COLO668 (cell line): ENCODE results near the gene UNC13A.
A peak's percentile ranks its signal among the peaks of the same experiment; 100 is the strongest.

Experiments used
- DNase-seq: peaks from one replicate; lab custom pipeline; 2025; ENCODE audit not compliant: unreplicated experiment; lab: John Stamatoyannopoulos, UW

UNC13A gene

GRCh38 chr19:17706750-17707181 lies 18.6 kb upstream of the UNC13A start:
- DNase-seq, result peak; percentile 18

DNA sequence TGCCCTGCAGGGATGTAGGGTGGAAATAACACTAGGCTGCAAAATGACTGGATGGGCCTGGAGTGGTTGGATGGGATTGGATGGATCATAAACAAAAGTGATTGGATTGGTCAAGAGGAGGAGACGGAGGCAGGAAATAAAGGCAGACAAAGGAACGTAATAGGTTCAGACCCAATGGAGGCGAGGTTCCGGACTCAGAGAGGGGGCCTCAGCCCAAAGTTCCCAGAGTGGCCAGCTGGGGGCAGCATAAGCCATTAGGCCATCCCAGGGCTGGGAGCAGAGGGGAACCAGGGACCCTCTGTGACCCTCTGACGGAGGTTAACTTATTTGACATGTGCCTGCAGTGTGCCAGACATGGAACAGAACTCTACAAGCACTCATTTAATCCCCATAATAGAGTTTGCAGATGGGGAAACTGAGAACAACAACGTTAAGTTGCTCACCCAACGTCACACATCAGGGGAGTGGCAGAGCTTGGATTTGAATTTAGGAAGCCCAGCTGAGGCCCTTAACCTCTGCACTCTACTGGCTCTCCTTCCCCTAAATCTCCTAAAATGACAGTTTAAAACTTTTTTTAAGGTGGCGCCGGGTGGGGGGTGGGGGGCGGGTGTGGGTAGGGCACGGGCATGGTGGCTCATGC lies 15.8 kb upstream of the UNC13A start:
- peak; percentile 30 for DNase-seq

DNA sequence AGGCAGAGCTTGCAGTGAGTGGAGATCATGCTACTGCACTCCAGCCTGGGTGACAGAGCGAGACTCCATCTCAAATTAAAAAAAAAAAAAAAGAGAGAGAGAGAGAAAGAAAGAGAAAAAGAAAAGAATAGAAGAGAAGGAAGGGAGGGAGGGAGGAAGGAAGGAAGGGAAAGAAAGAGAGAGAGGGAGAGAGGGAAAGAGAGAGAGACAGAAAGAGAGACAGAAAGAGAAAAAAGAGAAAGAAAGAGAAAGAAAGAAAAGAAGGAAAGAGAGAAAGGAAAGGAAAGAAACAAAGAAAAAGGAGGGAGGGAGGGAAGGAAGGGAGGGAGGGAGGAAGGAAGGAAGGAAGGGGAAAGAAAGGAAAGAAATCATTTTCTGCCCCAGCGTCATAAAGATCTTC lies 7.0 kb upstream of the UNC13A start:
- no peak for DNase-seq

DNA sequence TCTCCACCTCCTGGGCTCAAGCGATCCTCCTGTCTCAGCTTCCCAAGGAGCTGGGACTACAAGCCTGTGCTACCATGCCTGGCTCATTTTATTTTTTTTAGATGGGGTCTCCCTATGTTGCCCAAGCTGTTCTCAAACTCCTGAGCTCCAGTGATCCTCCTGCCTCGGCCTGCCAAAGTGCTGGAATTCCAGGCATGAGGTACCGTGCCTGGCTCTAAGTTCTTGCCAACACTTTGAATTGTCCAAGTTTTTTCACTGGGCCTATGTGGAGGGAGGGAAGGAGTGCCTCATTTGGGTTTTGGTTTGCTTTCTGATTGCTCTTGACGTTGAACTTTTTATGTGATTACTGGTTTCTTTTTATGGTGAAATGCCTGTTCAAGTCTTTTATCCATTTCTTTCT lies 4.4 kb upstream of the UNC13A start:
- no peak for DNase-seq

DNA sequence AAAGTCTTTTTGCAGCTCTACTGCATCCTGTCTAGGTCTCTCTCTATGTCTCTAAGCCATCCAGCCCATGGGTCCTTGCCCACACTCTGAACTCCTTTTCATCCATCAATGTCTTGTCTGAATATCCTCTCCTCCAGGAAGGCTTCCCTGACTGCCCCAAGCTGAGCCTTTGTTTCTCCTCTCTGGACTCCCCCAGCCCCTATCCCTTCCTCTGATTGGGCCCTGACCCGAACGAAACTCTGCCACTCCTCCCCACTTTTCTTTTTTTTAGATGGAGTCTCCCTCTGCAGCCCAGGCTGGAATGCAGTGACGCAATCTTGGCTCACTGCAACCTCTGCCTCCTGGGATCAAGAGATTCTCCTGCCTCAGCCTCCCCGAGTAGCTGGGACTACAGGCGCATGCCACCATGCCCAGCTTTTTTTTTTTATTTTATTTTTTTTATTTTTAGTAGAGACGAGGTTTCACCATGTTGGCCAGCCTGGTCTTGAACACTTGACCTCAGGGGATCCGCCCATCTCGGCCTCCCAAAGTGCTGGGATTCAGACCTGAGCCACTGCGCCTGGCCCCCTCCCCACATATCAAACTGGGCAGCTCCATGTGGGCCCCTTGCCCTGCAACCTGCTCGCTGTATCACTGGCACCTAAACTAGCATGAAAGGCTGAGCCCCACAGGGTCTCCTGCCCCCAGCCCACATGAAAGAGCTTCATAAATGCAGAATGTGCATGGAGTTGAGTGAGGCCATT lies 870 bp upstream of the UNC13A start:
- DNase-seq, result no peak

DNA sequence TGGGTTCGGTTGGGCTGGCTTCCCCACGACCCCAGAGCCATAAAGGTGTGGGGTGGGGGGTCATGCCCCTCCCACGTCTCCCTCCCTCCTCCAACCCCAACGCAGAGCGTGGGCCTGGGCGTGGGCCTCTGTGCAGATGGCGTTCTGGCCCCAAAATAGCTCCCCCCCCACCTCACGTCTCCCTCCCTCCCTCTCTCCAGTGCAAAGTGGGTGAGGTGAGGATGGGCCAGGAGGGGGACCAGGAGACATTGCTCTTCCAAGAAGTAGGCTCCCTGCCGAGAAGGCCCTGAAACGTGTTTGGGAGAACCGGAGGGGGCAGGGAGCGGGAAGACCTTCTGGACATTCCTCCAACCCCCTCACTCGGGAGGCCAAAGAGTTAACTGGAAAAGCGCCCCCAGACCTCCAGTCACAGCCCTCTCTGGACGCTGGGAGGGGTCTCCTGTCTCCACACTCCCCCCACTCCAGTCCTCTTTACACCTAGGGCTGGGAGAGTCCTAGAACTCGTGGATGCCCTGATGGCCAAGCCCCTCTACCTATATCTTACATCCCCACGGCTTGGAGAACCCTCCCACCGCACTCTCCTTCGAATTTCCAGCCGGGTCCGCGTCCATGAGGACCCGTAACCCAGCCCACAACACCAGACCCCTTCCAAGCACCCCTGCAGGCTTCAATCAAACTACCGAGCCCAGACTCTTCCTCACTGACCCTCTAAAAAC lies 855 bp downstream of the UNC13A start:
- DNase-seq, result peak; percentile 30

DNA sequence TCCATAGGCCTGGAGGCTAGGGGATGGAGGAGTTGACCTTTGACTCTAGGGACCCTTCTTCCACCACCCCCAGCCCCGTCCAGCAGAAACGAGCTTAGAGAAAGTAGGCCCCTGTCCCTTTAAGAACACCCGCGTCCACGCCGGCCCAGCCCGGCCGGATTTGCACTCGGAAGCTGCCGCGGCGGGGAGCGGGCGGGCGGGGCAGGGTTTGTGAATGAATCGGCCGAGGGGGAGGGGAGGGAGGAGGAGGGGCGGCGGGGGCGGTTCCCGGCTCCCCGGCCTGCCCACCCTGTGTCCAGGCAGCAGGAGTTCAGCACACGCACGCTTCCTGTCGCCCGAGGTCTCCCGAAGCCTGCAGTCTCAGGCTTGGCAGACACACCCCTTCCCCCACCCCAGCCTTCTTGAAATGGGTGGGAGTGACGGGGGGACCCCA lies 1.5 kb downstream of the UNC13A start:
- DNase-seq, result peak; percentile 74

- no peak for DNase-seq
Observed at GRCh38 chr19:17686023-17686521, 2.1 kb downstream of the UNC13A start.

DNA sequence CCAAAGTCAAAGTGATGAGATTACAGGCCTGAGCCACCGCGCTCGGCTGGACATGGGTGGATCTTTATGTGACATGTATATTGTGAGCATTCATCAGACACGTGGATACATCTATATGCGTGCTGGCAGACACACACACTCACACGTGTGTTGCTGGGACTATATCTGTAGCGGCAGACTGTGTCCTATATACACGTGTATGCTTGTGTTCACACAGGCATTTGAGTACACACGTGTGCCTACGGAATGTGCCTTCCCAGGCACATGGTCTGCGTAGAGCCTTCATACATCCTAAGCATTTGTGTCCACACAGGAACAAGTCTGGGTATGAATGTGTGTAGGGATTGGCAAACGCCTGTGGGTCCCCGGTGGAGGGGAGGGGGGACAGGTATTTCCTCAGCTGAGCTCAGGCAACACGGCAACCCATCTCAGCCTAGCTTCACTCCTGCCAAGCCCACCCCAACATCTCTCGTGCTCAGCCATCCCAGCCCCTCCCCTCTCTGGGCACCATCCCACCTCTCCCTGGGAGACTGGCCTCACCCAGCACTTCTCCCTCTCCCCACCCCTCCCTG lies 2.6 kb downstream of the UNC13A start:
- no peak for DNase-seq

DNA sequence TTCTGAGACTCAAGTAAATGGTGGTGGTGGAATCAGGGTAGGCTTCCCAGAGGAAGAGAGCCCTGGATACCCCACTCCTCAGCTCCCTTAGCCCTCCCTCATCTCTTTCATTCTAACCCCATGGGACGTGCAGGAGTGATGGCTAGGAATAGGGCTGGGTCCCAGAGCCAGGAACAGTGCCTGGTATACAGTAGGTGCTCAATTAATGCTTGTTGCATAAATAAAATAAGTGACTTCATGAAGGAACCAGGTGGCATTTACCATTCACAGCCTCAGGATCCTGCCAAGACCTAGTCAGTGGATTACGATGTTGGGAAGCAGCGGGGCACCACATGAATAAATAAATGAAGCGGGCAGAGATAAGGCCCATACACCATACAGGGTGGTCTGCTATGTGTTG lies 3.9 kb downstream of the UNC13A start:
- no peak for DNase-seq

DNA sequence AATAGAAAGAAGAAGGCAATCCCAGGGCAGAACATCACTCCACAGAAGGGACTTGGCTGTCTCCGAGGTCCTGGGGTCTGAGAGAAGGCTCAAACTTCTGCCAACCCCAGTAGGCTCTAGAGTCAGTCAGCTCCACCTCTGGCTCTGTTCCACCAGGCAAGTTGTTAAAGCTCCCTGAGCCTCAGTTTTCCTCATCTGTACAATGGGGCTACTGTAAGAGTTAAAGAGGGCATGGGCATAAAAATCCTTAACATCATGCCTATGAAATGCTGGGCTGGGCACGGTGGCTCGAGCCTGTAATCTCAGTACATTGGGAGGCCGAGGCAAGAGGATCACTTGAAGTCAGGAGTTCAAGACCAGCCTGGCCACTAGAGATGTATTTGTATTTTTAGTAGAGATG lies 5.1 kb downstream of the UNC13A start:
- no peak for DNase-seq

GRCh38 chr19:17682273-17682672 lies 5.9 kb downstream of the UNC13A start:
- no peak for DNase-seq

GRCh38 chr19:17681505-17682125 lies 6.5 kb downstream of the UNC13A start:
- no peak for DNase-seq

DNA sequence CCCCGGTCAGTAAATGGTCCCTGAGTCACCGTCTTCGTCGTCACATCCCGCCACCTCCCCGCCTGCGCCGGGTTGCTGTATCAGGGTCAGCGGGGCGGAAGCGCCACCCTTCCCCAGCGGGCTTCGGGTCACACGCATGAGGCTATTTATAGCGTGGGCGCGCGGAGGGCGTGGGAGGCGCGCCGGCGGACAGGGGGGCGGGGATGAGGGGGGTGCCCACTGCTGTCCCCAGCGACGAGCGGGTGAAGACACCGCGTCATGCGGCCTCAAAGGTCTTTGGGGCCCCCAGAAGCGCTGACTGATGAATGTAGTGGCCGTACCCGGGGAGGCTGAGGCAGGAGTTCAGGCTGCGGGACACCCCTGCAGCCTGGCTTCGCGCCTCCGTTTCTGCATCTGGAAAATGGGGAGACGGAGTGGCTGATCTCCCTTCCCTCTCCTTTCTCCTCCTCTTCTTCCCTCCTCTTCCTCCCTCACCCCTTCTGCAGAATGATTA lies 7.9 kb downstream of the UNC13A start:
- DNase-seq, result no peak

DNA sequence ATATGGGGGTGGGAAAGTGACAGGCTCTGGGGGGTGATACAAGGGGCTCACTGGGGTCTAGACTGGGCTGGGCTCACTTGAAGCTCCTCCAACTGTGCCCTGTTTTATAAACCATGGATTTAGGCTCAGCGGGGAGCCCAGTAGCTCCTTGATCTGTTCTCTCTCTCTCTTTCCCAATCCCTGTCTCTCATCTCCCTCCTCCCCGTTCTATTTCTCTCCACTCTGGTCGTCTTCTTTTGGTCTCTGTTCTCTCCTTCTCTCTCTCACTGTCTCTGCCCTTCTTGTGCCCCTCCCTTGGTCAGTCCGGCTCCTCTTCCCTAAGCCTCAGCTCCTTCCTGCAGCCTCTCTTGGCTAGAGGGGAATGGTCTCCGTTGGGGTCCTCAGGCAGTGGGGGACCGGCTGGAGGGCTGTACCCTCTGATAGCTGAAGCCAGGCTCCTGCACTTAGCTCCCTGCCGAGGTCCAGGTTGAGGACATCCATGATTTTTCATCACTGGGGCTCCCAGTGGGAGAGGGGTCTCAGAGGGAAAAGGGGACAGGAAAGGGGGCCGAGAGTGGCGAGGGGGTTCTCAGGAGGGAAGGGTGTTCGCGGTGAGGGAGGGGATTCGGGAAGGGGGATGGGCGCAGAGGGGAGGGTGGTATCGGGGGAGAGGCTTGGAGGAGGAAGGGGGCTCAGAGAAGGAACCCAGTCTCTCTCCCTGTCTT lies 8.5 kb downstream of the UNC13A start:
- DNase-seq, result no peak

DNA sequence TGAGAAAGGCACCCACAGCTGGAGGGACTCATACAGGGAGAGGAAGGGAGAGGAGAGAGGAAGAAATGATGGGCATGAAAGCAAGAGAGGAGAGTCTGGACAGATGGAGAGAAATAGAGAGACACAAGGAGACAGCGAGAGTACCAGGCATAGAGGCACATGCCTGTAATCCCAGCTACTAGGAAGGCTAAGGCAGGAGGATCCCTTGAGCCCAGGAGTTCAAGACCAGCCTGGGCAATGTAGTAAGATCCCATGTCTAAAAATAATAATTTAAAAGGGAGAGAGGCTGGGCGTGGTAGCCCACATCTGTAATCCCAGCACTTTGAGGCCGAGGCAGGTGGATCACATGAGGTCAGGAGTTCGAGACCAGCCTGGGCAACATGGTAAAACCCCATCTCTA lies 9.3 kb downstream of the UNC13A start:
- no peak for DNase-seq

- peak; percentile 30 for DNase-seq
Observed at GRCh38 chr19:17677002-17677401, 11.2 kb downstream of the UNC13A start.

- no peak for DNase-seq
Observed at GRCh38 chr19:17676295-17676694, 11.9 kb downstream of the UNC13A start.

DNA sequence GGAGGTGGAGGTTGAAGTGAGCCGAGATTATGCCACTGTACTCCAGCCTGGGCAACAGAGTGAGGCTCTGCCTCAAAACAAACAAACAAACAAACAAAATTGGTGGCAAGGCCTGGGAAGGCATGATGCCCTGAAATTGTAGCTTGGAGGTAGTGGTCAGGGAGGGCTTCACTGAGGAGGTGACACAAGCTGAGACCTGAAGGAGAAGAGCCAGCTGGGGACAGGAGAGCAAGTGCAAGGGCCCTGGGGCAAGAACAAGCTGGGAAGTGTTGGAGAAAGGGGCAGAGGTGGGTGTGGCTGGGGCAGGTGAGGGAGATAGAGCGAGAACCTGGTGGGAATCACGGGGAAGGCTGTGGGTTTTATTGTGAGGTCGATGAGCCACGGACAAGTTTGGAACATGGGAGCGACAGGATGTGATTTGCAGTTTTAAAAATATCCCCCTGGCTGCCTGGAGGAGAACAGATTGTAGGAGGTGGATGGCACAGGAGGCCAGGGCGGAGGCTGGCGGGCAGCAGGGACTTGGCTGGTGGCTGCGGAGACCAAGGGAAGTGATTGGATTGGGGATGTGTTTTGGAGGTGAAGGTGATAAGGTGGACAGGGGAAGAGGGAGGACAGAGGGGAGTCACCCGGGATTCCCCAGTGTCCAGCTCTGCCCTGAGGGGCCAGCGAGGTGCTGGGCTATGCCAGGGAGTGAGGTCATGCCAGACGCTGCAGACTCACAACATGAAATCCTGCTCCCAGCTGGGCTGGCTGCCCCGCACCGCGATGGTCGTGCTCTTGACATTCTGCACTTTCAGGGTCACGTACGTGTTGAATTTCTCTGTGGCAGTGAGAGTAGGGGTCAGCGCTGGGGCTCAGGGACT lies 14.0 kb downstream of the UNC13A start:
- DNase-seq, result no peak
